SK-N-SH (cell line): ENCODE data around the gene EEF1A2. TPM values are rescaled to one million over a fixed set of nuclear protein-coding genes. Genes with fewer than 3 reads are reported as not detected.

Experiments used
- CTCF ChIA-PET: fragments of 300-600, 350-600 bp; formaldehyde crosslinking; extraction: SDS; loops from one replicate; lab custom pipeline; 2021; lab: Yijun Ruan, JAX
- POLR2A ChIA-PET: fragments of 350-600 bp; sonication (Branson Sonifier 250); formaldehyde crosslinking; extraction: SDS; loops from one replicate; lab custom pipeline; 2020; ENCODE audit warnings: antibody characterized with exemption, inconsistent platforms; lab: Yijun Ruan, JAX
- DNase-seq: peaks from one replicate; pipeline ENCODE4 v3.0.0; 2012
- H2AFZ ChIP-seq: fragments of 200-600 bp; sonication (generic); 2 replicates; pipeline ENCODE4 v1.8.1; 2016; ENCODE audit warnings: antibody characterized with exemption, mild to moderate bottlenecking, low read depth
- H3F3A ChIP-seq: fragments of 200-600 bp; sonication (generic); replicated peaks from 2 replicates; pipeline ENCODE3; 2016; ENCODE audit warnings: antibody characterized with exemption, mild to moderate bottlenecking; ENCODE audit not compliant: insufficient read depth
- H3K27ac ChIP-seq, 2 experiments: fragments of 200-500 bp in 1 of 2; fragments of 200-600 bp in 1 of 2; sonication (Bioruptor generic) in 1 of 2; sonication (generic), shearing (Covaris generic) in 1 of 2; 2 replicates each; pipeline versions ENCODE4 v1.5.1 to v1.6.1; 2014 to 2016; ENCODE audit warnings: low read depth in 2 of 2, inconsistent platforms in 1 of 2, low read length in 1 of 2, mild to moderate bottlenecking in 1 of 2, mixed read lengths in 1 of 2
- H3K27me3 ChIP-seq: fragments of 200-600 bp; sonication (generic), shearing (Covaris generic); 2 replicates; pipeline ENCODE4 v1.6.1; 2016; ENCODE audit warnings: mixed run types; ENCODE audit not compliant: insufficient read depth
- H3K36me3 ChIP-seq, 2 experiments: fragments of 200-500 bp in 1 of 2; fragments of 200-600 bp in 1 of 2; sonication (Bioruptor generic) in 1 of 2; sonication (generic) in 1 of 2; replicated peaks in 1 of 2; 2 replicates each; pipeline versions ENCODE3 to v1.5.1; 2014 to 2016; ENCODE audit warnings: low read length in 1 of 2, mild to moderate bottlenecking in 1 of 2; ENCODE audit not compliant: insufficient read depth in 2 of 2, control insufficient read depth in 1 of 2
- H3K4me1 ChIP-seq, 2 experiments: fragments of 200-500 bp in 1 of 2; fragments of 200-600 bp in 1 of 2; sonication (Bioruptor generic) in 1 of 2; sonication (generic), shearing (Covaris generic) in 1 of 2; 2 replicates each; pipeline versions ENCODE4 v1.5.1 to v1.6.1; 2014 to 2016; ENCODE audit warnings: low read depth in 1 of 2, low read length in 1 of 2, mixed run types in 1 of 2; ENCODE audit not compliant: insufficient read depth in 2 of 2, control insufficient read depth in 1 of 2
- H3K4me2 ChIP-seq: fragments of 200-600 bp; sonication (generic), shearing (Covaris generic); 2 replicates; pipeline ENCODE4 v1.6.1; 2017; ENCODE audit warnings: mixed run types
- H3K4me3 ChIP-seq, 2 experiments: fragments of 200-500 bp in 1 of 2; fragments of 200-600 bp in 1 of 2; sonication (Bioruptor generic) in 1 of 2; sonication (generic), shearing (Covaris generic) in 1 of 2; 2 replicates each; pipeline versions ENCODE4 v1.5.1 to v1.8.1; 2014 to 2016; ENCODE audit warnings: low read depth in 2 of 2, inconsistent platforms in 1 of 2, low read length in 1 of 2, mild to moderate bottlenecking in 1 of 2, mixed read lengths in 1 of 2, moderate library complexity in 1 of 2
- H3K79me2 ChIP-seq: fragments of 200-600 bp; sonication (generic); 2 replicates; pipeline ENCODE4 v1.8.1; 2017; ENCODE audit warnings: mild to moderate bottlenecking; ENCODE audit not compliant: insufficient read depth
- H3K9ac ChIP-seq: fragments of 200-600 bp; sonication (generic); 2 replicates; pipeline ENCODE4 v1.6.1; 2017; ENCODE audit warnings: mixed run types
- H3K9me2 ChIP-seq: fragments of 200-600 bp; sonication (generic); 2 replicates; pipeline ENCODE4 v1.6.1; 2017; ENCODE audit warnings: mixed run types
- H3K9me3 ChIP-seq: fragments of 200-600 bp; sonication (generic); 2 replicates; pipeline ENCODE4 v1.6.1; 2017; ENCODE audit warnings: mixed run types, mild to moderate bottlenecking, moderate library complexity
- H4K20me1 ChIP-seq: fragments of 200-600 bp; sonication (generic); 2 replicates; pipeline ENCODE4 v1.6.1; 2017; ENCODE audit warnings: mild to moderate bottlenecking, mixed run types; ENCODE audit not compliant: insufficient read depth
- NRF1 ChIP-seq: IDR thresholded peaks from 2 replicates; pipeline ENCODE4 v1.6.1; 2012; ENCODE audit warnings: low read depth, mild to moderate bottlenecking, low read length
- RAD21 ChIP-seq: IDR thresholded peaks from 2 replicates; pipeline ENCODE4 v1.6.1; 2012; ENCODE audit warnings: mild to moderate bottlenecking, low read length
- REST ChIP-seq: IDR thresholded peaks from 2 replicates; pipeline ENCODE4 v1.6.1; 2012; ENCODE audit warnings: mild to moderate bottlenecking, low read depth, low read length, moderate library complexity
- SIN3A ChIP-seq: IDR thresholded peaks from 2 replicates; pipeline ENCODE4 v1.6.1; 2012; ENCODE audit warnings: low read depth, mild to moderate bottlenecking, low read length, moderate library complexity, borderline replicate concordance
- SMC3 ChIP-seq: IDR thresholded peaks from 2 replicates; pipeline ENCODE4 v1.6.1; 2012; ENCODE audit warnings: low read depth, low read length, improper control_type of control experiment
- WGBS: methylation state at CpG from one replicate; pipeline ENCODE4 v1.1.6; 2017; ENCODE audit warnings: low lambda C conversion rate; 5-methylcytosine and 5-hydroxymethylcytosine counted together
- polyA plus RNA-seq, 3 experiments: library from polyadenylated mRNA; depleted of rRNA; stranded (reverse); fragments of >200 nt; gene quantifications; 2 replicates each; pipeline ENCODE4 v1.2.3, GENCODE V29; 2012

The EEF1A2 gene
- polyA plus RNA-seq, 1 of the 3 experiments (the other 2 are of a cell fraction): 16.5 TPM

- Histone ChIP-seq H3F3A (no peaks in the 10 kb centered on the region), H3K27me3 (no peaks in the 10 kb centered on the region), H3K4me1 (peaks cover 0 to 44% of the 10 kb centered on the region in 2 experiments; a peak in 1 of 4 replicates), H3K36me3 (no peaks in the 10 kb centered on the region), H3K4me3 (no peak overlapping the region)
- WGBS: 38% methylated on average over 17 of the region's 17 CpGs
- POLR2A ChIA-PET: interaction anchor here (0.8 to 1.6 kb wide), 6 partner anchors 10 to 32 kb away, joined by 3 to 9 read pairs (median 4); no protein-coding TSS in a partner anchor
- TF ChIP-seq NRF1: no peak
- TF ChIP-seq, all 33 proteins: peak for 0
- H3K4me2 ChIP-seq: no peak overlapping the region
- no peaks in the 10 kb centered on the region for H3K9me2 ChIP-seq
- no peaks in the 10 kb centered on the region for H3K9me3 ChIP-seq
- no peaks in the 10 kb centered on the region for H4K20me1 ChIP-seq
- no peaks in the 10 kb centered on the region for H3K79me2 ChIP-seq
- no peak overlapping the region for H2AFZ ChIP-seq
- H3K9ac ChIP-seq: no peak overlapping the region
- DNase-seq: no peak
- H3K27ac ChIP-seq: peak overlapping the region in 1 of 2 experiments; percentile 1; a peak in 1 of 4 replicates
- CTCF ChIA-PET: interaction anchor here (0.7 to 5.9 kb wide), 13 partner anchors 13 to 84 kb away, joined by 3 to 53 read pairs (median 7); partner anchors contain the start of gene PTK6
These were observed 14.6 kb downstream of the EEF1A2 start for GRCh38 chr20:63484236-63484635.

GRCh38 chr20:63483834-63484233, 15.0 kb downstream of the EEF1A2 start:
- Histone ChIP-seq H2AFZ (no peak overlapping the region), H3K4me1 (peaks cover 0 to 48% of the 10 kb centered on the region in 2 experiments; a peak in 1 of 4 replicates), H3K36me3 (no peaks in the 10 kb centered on the region), H3K4me3 (no peak overlapping the region), H3K27ac (no peak overlapping the region; a peak in 1 of 4 replicates), H3K9ac (no peak overlapping the region), H3K79me2 (no peaks in the 10 kb centered on the region), H4K20me1 (no peaks in the 10 kb centered on the region), H3K27me3 (no peaks in the 10 kb centered on the region), H3F3A (no peaks in the 10 kb centered on the region), H3K9me3 (no peaks in the 10 kb centered on the region), H3K9me2 (no peaks in the 10 kb centered on the region), H3K4me2 (no peak overlapping the region)
- DNase-seq: peak; percentile 78
- 73% methylated on average over 11 of the region's 12 CpGs for whole genome bisulfite sequencing
- ChIA-PET CTCF (interaction anchor here (0.6 to 5.9 kb wide), 16 partner anchors 13 to 490 kb away, joined by 3 to 53 read pairs (median 4); partner anchors contain the start of gene PTK6), POLR2A (interaction anchor here (0.6 to 1.6 kb wide), 6 partner anchors 13 to 261 kb away, joined by 3 to 9 read pairs (median 3); partner anchors contain the start of gene PPDPF)
- TF ChIP-seq SIN3A: no peak
- peak; percentile 29; the same call in 1 of the 2 replicates for TF ChIP-seq SMC3
- TF ChIP-seq RAD21: peak; percentile 66

- CTCF ChIA-PET: interaction anchor here (0.7 to 5.9 kb wide), 12 partner anchors 12 to 173 kb away, joined by 3 to 53 read pairs (median 6); no protein-coding TSS in a partner anchor
- no peak overlapping the region for H3K4me3 ChIP-seq
- H3F3A ChIP-seq: no peaks in the 10 kb centered on the region
- no peak overlapping the region for H2AFZ ChIP-seq
- POLR2A ChIA-PET: interaction anchor here (1.2 kb wide), 1 partner anchor 12 kb away, joined by 5 read pairs; no protein-coding TSS in a partner anchor
- H3K27ac ChIP-seq: peak overlapping the region in 1 of 2 experiments; percentile 17; a peak in 1 of 4 replicates
- H3K36me3 ChIP-seq: no peaks in the 10 kb centered on the region
- H4K20me1 ChIP-seq: no peaks in the 10 kb centered on the region
- H3K9ac ChIP-seq: no peak overlapping the region
- H3K9me3 ChIP-seq: no peaks in the 10 kb centered on the region
- no peaks in the 10 kb centered on the region for H3K27me3 ChIP-seq
- H3K9me2 ChIP-seq: no peaks in the 10 kb centered on the region
- TF ChIP-seq REST: no peak
- TF ChIP-seq, all 33 proteins: peak for 0
- Histone ChIP-seq H3K79me2 (no peaks in the 10 kb centered on the region), H3K4me1 (peaks cover 0 to 63% of the 10 kb centered on the region in 2 experiments; a peak in 1 of 4 replicates), H3K4me2 (no peak overlapping the region)
- DNase-seq: peak; percentile 64
- WGBS: 66% methylated on average over 5 of the region's 11 CpGs
These were observed 16.8 kb downstream of the EEF1A2 start for GRCh38 chr20:63482021-63482587.
